ENCODE data around the gene SLC25A41. TPM values are rescaled to one million over a fixed set of nuclear protein-coding genes. Genes with fewer than 3 reads are reported as not detected.

Gene SLC25A41
- total RNA-seq, 4 donors from 2014 or later: not detected

DNA sequence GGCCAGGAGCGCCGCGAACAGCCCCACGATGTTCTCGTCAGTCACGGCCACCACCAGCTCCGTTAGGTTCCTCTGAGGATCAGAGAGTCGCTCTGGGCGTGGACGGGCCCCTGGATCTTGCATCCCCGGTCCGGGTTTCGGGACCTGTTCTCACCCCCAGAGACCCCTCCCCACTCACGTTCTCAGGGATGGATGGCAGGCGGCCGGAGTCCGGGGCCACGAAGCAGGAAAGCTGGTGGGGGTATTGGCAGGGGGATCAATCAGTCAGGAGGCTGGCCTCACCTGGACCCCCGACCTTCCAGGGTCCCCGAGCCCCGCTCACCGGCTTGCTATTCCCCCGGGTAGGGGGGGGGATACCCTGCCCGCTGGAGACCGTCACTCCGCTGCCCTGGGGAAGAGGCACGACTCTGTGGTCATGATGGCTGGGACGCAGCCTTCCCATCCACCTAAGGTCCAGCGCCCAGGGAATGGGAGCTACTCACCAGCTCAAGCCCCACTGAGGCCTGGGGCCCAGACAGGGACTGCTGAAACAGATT lies 43.4 kb upstream of the SLC25A41 start:
- TF ChIP-seq, protein P1, sequence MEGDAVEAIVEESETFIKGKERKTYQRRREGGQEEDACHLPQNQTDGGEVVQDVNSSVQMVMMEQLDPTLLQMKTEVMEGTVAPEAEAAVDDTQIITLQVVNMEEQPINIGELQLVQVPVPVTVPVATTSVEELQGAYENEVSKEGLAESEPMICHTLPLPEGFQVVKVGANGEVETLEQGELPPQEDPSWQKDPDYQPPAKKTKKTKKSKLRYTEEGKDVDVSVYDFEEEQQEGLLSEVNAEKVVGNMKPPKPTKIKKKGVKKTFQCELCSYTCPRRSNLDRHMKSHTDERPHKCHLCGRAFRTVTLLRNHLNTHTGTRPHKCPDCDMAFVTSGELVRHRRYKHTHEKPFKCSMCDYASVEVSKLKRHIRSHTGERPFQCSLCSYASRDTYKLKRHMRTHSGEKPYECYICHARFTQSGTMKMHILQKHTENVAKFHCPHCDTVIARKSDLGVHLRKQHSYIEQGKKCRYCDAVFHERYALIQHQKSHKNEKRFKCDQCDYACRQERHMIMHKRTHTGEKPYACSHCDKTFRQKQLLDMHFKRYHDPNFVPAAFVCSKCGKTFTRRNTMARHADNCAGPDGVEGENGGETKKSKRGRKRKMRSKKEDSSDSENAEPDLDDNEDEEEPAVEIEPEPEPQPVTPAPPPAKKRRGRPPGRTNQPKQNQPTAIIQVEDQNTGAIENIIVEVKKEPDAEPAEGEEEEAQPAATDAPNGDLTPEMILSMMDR (IDR thresholded peaks at IDR 0.05; ENCODE audit: low read depth): no peak

GRCh38 chr19:6476155-6476895 lies 42.8 kb upstream of the SLC25A41 start:
- TF ChIP-seq, protein P1 (IDR thresholded peaks at IDR 0.05; ENCODE audit: low read depth): no peak

DNA sequence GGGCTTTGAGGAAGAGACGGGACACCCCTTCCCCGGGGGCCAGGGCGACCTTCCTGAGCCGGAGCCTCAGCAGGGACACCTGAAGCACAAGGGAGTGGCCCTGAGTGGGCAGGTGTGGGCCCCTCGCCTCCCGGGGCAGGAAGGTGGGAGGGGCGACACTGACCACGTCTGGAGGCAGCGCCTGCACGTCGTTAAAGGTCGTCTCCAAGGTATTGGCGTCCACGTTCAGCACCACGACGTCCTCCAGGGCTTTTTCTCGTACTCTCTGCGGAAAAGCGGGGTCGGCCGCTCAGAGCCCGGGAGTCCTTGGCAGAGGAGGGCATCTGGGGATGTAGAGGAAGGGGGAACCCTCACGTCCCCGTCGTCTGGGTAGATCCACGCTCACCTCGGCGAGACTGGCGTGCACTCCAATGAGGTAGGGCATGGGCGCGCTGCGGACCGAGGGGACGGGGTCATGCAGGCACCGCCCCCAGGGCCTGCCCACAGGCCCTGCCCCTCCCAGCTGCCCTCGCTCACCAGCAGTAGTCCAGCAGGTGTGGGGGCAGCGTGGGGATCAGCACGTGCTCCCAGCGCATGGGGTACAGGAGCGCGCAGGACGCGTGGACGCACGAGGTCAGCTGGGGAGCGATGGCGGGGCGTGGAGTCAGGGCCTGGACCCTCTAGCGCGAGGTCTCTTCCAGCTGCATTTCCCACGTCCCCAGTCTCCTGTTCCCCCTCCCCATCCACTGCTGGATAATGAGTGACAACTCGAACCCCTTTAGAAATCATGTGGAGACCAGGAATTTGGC lies 42.0 kb upstream of the SLC25A41 start:
- TF ChIP-seq, protein P1 (IDR thresholded peaks at IDR 0.05; ENCODE audit: low read depth): no peak

DNA sequence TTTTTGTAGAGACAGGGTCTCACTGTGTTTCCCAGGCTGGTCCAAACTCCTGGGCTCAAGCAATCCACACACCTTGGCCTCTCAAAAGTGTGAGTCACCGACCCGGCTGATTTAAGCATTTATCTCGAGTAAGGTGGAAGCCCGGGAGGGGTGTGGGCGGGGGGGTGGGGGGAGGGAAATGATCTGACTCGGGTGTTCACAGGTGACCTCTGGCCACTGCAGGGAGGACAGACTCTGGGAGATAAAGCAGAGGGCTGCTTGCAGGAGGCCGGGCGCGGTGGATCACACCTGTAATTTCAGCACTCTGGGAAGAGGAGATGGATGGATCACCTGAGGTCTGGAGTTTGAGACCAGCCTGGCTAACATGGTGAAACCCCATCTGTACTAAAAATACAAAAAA lies 40.1 kb upstream of the SLC25A41 start:
- TF ChIP-seq, protein P1 (IDR thresholded peaks at IDR 0.05; ENCODE audit: low read depth): no peak

DNA sequence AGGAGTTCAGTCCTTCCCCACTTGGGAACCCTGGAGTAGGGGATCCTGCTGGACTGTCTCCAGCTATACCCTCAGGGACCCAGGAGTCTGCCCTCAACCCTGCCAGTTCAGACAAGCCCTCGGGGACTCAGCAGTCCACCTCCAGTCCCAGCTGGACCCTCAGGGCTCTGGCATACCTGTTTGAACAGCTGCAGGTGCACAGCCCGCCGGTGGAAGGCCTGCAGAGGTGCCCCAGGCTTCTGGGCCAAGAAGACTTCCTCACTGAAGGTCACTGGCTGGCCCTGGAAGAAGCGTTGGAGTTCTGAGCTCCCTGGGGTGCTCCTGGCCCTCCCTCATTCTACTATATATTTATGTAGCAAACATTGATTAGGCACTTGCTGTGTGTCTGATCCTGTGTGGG lies 39.1 kb upstream of the SLC25A41 start:
- TF ChIP-seq, protein P1 (IDR thresholded peaks at IDR 0.05; ENCODE audit: low read depth): no peak

GRCh38 chr19:6471076-6471475 lies 37.5 kb upstream of the SLC25A41 start:
- TF ChIP-seq, protein P1 (IDR thresholded peaks at IDR 0.05; ENCODE audit: low read depth): no peak

- TF ChIP-seq, protein P1 (IDR thresholded peaks at IDR 0.05; ENCODE audit: low read depth): no peak
Observed at GRCh38 chr19:6470173-6470572, 36.6 kb upstream of the SLC25A41 start.

Measured in subcutaneous adipose tissue (tissue), 4 donors.